Islet of Langerhans (tissue), 1 donor: ENCODE results near the gene RNF4.

Source experiments
- FAIRE-seq: peaks from one replicate; lab custom pipeline; 2011; peaks lifted over from hg19 to GRCh38; lab: Jason Lieb, UNC

Gene RNF4

GRCh38 chr4:2437475-2438215 is 31.3 kb upstream of the RNF4 start:
- FAIRE-seq, result no peak

GRCh38 chr4:2438822-2439718 is 29.8 kb upstream of the RNF4 start:
- no peak for FAIRE-seq

DNA sequence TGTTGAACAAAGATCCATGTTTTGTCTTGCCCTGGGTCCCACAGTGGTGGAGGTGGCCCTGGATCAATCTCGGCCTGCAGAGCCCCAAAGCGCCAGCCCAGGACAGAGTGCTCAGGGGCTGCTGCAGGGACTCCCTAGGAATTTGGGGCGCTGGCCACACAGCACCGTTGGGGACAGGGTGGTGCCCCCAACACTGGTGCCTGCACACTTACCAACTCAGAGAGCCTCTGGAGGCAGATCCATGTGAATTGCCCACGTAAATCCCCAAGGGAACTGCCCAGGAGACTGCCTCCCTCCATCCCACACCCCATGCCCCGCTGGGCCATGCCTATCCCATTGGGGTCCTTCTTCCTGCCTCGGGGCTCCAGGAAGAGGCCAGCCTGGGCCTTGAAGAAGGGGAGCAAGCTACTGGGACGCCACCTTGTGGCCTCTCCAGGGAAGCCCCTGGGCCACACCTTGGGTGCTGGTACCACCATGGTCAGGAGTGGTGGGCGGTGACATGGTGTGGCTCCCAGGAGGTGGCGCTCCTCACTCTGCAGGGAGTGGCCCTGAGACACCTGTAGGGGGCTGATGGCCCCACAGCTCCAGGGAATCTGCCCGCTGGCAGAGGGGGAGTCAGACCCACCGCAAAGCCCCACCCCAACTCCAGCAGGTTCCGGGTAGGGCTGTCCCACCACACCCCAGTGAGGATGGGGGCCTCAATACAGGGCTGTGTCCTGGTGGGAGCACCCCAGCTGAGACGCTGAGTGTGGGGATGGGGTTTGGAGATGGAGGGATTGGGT is 27.3 kb upstream of the RNF4 start:
- no peak for FAIRE-seq

DNA sequence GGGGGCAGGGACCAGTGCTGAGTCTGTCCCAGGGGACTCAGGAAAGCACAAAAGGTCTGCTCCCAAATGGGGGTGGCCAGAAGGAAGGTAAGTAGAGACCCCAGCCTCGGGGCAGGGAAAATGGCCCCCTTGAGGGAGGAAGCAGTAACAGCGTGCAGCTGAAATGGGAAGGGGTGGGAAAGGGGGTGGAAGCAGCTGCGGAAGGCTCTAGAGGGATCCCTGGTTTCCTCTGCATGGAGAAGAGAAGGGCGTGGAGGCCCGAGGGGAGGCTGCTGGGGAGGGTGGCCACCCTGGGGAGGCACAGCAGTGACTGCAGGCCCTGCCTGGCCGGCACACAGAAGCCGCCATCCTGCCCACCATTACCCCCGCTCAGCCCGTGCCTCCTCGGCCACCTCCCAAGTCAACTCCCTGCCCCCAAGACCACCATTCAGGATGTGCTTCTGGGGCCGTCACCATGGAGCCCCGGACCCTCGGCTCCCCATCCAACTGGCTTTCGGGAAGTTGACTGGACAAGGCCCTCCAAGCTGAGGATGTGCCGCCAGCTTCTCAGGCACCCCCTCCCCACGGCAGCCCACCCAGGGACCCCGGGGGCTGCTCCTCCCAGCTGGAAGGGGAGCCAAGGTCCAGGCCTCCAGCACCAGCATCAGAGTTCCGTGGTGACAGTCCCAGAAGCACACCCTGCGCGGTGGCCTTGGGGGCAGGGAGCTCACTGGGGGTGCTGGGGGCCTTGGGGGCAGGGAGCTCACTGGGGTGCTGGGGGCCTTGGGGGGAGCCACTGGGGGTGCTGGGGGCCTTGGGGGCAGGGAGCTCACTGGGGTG is 26.5 kb upstream of the RNF4 start:
- FAIRE-seq, result no peak

GRCh38 chr4:2443061-2443730 is 25.7 kb upstream of the RNF4 start:
- FAIRE-seq, result no peak

- FAIRE-seq, result no peak
These were observed 24.8 kb upstream of the RNF4 start for GRCh38 chr4:2443956-2444740.

GRCh38 chr4:2445130-2445529 is 23.8 kb upstream of the RNF4 start:
- no peak for FAIRE-seq

DNA sequence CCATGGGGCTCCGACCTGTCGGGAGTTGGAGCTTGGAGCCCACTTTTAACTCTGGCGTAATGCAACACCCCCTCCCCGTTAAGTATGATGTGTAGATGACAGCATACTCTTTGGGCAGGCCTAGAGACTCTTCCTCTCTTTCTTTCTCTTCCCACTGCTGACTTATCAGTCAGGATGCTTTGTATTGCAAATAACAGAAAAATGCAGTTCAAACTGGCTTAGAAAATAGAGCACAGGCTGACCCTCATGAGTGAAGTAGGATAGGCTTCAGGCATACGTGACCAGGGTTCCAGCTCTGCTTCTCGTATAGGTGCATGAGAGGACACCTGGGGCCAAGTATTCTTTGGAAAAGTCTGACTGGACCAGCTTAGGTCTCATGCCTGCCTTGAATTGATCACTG is 23.3 kb upstream of the RNF4 start:
- FAIRE-seq, result no peak

DNA sequence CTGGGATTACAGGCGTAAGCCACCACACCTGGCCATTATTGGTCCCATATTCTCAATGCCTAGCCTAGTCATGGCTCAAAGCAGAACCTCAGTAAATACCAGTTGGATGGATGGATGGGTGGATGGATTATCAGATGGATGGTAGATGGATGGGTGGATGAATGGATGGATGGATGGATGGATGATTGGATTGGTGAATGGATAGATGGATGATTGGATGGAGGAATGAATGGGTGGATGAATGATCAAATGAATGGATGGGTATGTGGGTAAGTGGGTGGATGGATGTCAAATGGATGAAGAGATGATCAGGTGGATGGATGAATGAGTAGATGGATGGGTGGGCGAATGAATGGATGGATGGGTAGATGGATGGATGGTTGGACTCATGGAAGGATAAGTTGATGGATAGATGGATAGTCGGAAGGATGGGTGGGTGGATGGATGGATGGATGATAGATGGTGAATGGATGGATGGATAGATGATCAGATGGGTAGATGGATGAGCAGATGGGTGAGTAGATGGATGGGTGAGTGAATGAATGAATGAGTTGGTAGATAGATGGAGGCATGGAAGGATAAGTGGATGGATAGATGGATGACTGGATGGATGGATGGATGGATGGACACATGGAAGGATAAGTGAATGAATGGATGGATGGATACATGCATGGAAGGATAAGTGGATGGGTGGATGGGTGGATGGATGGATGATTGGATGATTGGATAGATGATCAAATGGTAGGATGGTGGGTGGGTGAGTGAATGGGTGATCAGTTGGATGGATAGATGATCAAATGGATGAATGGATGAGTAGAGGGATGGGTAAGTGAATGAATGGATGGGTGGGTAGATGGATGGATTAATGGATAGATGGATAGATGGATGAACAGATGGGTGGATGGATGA is 22.0 kb upstream of the RNF4 start:
- no peak for FAIRE-seq

- FAIRE-seq, result no peak
These were observed 20.3 kb upstream of the RNF4 start for GRCh38 chr4:2448589-2448988.

DNA sequence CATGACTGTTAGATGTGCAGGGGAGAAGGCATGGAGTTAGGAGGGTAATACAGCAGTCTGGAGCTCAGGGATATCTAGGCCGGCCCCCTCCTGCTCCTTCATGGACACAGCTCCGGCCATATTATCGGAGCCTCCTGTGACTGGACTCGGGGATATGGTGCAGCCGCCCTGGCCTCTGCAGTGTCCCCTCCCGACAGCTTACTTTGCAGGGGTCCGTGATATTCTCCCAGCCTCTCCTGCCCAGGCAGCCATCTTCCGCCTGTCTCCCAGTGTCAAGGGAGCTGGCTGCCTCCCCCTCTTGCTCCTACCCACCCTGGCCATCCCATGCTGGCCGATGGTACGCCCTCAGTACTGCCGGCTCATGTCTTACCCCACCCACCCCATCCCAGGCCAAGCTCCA is 19.9 kb upstream of the RNF4 start:
- FAIRE-seq, result no peak

- no peak for FAIRE-seq
These were observed 19.2 kb upstream of the RNF4 start for GRCh38 chr4:2449511-2450392.

GRCh38 chr4:2450394-2451035 is 18.4 kb upstream of the RNF4 start:
- no peak for FAIRE-seq

GRCh38 chr4:2451036-2451520 is 17.8 kb upstream of the RNF4 start:
- FAIRE-seq, result no peak

GRCh38 chr4:2451821-2452785 is 16.8 kb upstream of the RNF4 start:
- FAIRE-seq, result no peak

DNA sequence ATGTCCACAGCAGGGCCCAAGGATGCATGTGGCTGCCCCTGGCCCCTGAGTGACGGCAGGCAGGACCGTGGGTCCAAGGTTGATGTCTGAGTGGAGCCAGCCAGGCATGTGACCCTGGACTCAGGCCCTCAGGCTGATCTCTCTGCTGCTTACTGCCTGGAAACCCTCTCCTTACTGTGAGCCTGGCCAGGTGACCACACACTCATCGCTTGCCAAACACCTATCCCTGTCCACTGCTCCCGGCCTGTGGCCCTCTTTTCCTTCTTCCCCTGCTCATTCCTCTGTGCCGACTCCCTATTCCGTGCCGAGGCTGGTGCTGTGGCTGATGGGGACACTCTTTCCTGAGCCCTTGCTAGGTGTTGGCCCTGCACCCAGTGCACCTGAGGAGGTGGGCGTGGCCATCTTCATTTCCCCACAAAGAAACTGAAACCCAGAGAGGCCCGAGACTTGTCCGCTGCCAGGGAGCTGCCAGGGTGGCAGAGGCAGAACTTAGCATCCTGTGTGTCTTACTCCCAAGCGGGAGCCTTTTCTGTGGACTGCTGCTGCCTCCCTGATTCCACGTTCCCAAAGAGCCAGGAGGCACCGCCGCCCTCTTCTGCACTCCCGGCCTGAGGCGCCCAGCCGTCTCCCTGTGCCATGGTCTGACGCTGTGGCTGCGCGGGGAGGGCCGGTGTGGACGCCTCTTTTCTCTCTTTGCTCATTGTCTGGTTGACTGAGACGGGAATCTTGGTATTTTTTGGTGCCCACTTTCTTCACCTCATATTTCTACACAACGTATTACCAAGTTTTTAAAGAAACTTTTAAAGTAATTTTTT is 11.2 kb upstream of the RNF4 start:
- no peak for FAIRE-seq
